DOHH2 (cell line): ENCODE data around the gene GMEB2.

ENCODE experiments used
- EZH2phosphoT487 ChIP-seq: fragments of 200-600 bp; sonication (generic); IDR thresholded peaks from 2 replicates; pipeline ENCODE4 v1.6.1; 2017; ENCODE audit warnings: borderline replicate concordance, mild to moderate bottlenecking, antibody characterized with exemption, low read length, moderate library complexity, mixed read lengths
- TF ChIP-seq, protein P1 (sequence below): fragments of 200-600 bp; sonication (generic); IDR thresholded peaks from one replicate; pipeline ENCODE4 v1.5.1; 2014; ENCODE audit warnings: antibody characterized with exemption, mild to moderate bottlenecking, low read depth, low read length; ENCODE audit not compliant: poor library complexity, severe bottlenecking

DNA sequence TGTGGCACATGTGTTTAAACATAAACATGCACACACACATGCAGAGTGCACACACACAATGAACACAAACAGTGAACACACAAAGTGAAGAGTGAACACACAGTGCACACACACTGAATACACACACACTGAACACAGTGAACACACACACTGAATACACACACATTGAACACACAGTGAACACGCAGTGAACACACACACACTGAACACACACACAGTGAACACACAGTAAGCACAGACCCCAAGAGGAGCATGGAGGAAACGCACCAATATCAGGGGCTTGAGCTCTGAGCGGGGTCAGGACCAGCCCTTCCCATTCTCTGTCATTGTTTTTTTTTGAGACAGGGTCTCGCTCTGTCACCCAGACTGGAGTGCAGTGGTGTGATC, 35.8 kb downstream of the GMEB2 start:
- TF ChIP-seq, protein P1, sequence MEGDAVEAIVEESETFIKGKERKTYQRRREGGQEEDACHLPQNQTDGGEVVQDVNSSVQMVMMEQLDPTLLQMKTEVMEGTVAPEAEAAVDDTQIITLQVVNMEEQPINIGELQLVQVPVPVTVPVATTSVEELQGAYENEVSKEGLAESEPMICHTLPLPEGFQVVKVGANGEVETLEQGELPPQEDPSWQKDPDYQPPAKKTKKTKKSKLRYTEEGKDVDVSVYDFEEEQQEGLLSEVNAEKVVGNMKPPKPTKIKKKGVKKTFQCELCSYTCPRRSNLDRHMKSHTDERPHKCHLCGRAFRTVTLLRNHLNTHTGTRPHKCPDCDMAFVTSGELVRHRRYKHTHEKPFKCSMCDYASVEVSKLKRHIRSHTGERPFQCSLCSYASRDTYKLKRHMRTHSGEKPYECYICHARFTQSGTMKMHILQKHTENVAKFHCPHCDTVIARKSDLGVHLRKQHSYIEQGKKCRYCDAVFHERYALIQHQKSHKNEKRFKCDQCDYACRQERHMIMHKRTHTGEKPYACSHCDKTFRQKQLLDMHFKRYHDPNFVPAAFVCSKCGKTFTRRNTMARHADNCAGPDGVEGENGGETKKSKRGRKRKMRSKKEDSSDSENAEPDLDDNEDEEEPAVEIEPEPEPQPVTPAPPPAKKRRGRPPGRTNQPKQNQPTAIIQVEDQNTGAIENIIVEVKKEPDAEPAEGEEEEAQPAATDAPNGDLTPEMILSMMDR = no peak
- TF ChIP-seq EZH2phosphoT487 = no peak
